HEK293T (cell line): ENCODE data around the gene FARP1.

ENCODE experiments used
- CTCF ChIA-PET: fragments of 350-600 bp; formaldehyde crosslinking; extraction: SDS; loops from one replicate; lab custom pipeline; 2021; ENCODE audit warnings: antibody characterized with exemption, inconsistent platforms; lab: Yijun Ruan, JAX
- POLR2A ChIA-PET: fragments of 350-600 bp; formaldehyde crosslinking; extraction: SDS; loops from one replicate; lab custom pipeline; 2020; ENCODE audit warnings: antibody characterized with exemption, inconsistent platforms; lab: Yijun Ruan, JAX
- DNase-seq: peaks from one replicate; pipeline ENCODE4 v3.0.0; 2012; ENCODE audit warnings: mixed read lengths; ENCODE audit errors: extremely low spot score
- ARNT ChIP-seq: fragments of 450-650 bp; IDR thresholded peaks from 2 replicates; pipeline ENCODE4 v1.6.1; 2017; ENCODE audit warnings: mild to moderate bottlenecking
- BHLHE40 ChIP-seq: fragments of 450-650 bp; IDR thresholded peaks from 2 replicates; pipeline ENCODE4 v1.6.1; 2016; ENCODE audit warnings: mild to moderate bottlenecking, moderate library complexity, borderline replicate concordance
- CTBP1 ChIP-seq: fragments of 450-650 bp; IDR thresholded peaks from 2 replicates; pipeline ENCODE4 v1.6.1; 2016; ENCODE audit warnings: borderline replicate concordance
- ELF4 ChIP-seq: fragments of 450-650 bp; IDR thresholded peaks from 2 replicates; pipeline ENCODE4 v1.6.1; 2017; ENCODE audit warnings: antibody characterized with exemption
- FOXA1 ChIP-seq: fragments of 450-650 bp; IDR thresholded peaks from 2 replicates; pipeline ENCODE4 v1.6.1; 2016; ENCODE audit warnings: mild to moderate bottlenecking
- FOXK2 ChIP-seq: fragments of 450-650 bp; IDR thresholded peaks from 2 replicates; pipeline ENCODE4 v1.6.1; 2016; ENCODE audit warnings: mild to moderate bottlenecking
- FOXM1 ChIP-seq: fragments of 450-650 bp; IDR thresholded peaks from 2 replicates; pipeline ENCODE4 v1.6.1; 2017; ENCODE audit warnings: mild to moderate bottlenecking, borderline replicate concordance
- HDGF ChIP-seq: fragments of 450-650 bp; IDR thresholded peaks from 2 replicates; pipeline ENCODE4 v1.6.1; 2017; ENCODE audit warnings: antibody characterized with exemption, borderline replicate concordance
- L3MBTL2 ChIP-seq: fragments of 450-650 bp; conservative IDR thresholded peaks from 2 replicates; pipeline ENCODE4 v1.6.1; 2016; ENCODE audit warnings: mild to moderate bottlenecking
- LEF1 ChIP-seq: fragments of 450-650 bp; IDR thresholded peaks from 2 replicates; pipeline ENCODE4 v1.6.1; 2017; ENCODE audit warnings: mild to moderate bottlenecking, borderline replicate concordance
- NFRKB ChIP-seq: fragments of 450-650 bp; IDR thresholded peaks from 2 replicates; pipeline ENCODE4 v1.6.1; 2016; ENCODE audit warnings: mild to moderate bottlenecking, moderate library complexity
- SP1 ChIP-seq: fragments of 450-650 bp; IDR thresholded peaks from 2 replicates; pipeline ENCODE4 v1.6.1; 2017
- SUZ12 ChIP-seq: fragments of 450-650 bp; IDR thresholded peaks from 2 replicates; pipeline ENCODE4 v1.6.1; 2016; ENCODE audit warnings: mild to moderate bottlenecking
- TARDBP ChIP-seq: fragments of 450-650 bp; IDR thresholded peaks from 2 replicates; pipeline ENCODE4 v1.6.1; 2016
- ZNF384 ChIP-seq: fragments of 450-650 bp; IDR thresholded peaks from 2 replicates; pipeline ENCODE4 v1.6.1; 2016
- TF ChIP-seq, protein P1 (sequence below): fragments of 450-650 bp; IDR thresholded peaks from 2 replicates; pipeline ENCODE4 v1.6.1; 2016

FARP1 gene

DNA sequence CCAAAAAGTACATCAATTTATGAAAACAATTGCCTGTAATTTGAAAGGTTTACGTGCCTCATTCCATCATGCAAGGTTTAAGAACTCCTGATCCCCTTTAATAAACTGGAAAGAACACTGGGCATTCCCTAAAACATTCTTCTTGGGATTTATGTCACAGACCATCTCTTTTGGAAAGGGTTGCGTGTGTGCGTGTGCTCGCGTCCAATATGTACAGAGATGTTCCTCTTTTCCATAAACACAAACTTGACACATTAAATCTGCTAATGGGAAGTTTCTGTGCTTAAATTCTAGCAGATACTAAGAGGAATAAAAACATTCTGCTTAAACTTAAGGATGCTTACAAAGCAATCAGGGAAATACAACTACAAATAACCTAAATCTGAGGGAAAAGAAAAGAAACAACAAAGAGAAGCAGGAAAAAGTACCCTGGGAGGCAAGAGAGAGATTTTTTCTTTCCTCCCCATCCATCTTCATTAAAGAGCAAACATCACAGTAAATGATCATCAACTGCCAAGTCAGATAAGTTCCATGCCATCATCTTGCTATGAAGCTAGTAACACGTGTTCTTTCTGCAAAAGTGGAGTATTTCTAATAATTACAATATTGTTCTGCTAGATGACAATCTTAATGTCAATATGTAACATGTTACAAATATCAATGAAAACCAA lies 350.3 kb downstream of the FARP1 start:
- TF ChIP-seq FOXK2, result no peak
- TF ChIP-seq, protein P1, sequence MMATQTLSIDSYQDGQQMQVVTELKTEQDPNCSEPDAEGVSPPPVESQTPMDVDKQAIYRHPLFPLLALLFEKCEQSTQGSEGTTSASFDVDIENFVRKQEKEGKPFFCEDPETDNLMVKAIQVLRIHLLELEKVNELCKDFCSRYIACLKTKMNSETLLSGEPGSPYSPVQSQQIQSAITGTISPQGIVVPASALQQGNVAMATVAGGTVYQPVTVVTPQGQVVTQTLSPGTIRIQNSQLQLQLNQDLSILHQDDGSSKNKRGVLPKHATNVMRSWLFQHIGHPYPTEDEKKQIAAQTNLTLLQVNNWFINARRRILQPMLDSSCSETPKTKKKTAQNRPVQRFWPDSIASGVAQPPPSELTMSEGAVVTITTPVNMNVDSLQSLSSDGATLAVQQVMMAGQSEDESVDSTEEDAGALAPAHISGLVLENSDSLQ, result no peak
- no peak for TF ChIP-seq ELF4
- no peak for TF ChIP-seq LEF1
- no peak for TF ChIP-seq FOXM1
- TF ChIP-seq L3MBTL2, result no peak
- TF ChIP-seq HDGF, result no peak
- no peak for TF ChIP-seq NFRKB
- no peak for TF ChIP-seq SP1
- TF ChIP-seq TARDBP, result no peak
- no peak for TF ChIP-seq CTBP1
- TF ChIP-seq SUZ12, result no peak
- TF ChIP-seq BHLHE40, result no peak
- TF ChIP-seq ZNF384, result no peak
- CTCF ChIA-PET, result interaction anchor here (0.7 kb wide), 1 partner anchor 88 kb away, joined by 6 read pairs; no protein-coding TSS in a partner anchor
- POLR2A ChIA-PET, result no interaction called here
- no peak for DNase-seq

DNA sequence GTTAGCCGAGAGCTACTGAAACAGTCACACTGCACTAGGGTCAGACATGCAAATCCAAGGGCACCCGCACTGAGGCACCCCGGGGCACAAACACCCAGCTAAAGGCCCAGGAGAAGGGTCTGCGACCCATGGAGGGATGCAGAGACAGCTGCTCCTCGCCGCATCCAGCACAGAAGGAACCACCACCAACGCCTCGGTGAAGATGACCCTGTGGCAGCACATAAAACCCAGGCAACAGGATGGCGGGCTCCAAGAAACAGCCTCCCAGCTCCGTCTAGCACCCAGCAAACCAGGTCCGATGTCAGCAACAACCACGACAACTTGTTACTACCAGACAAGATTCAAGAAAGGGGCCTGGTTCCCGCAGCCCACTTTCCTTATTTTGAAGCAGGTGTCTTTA lies 351.9 kb downstream of the FARP1 start:
- POLR2A ChIA-PET, result interaction anchor here (2.2 kb wide), 1 partner anchor 10 kb away, joined by 7 read pairs; no protein-coding TSS in a partner anchor

DNA sequence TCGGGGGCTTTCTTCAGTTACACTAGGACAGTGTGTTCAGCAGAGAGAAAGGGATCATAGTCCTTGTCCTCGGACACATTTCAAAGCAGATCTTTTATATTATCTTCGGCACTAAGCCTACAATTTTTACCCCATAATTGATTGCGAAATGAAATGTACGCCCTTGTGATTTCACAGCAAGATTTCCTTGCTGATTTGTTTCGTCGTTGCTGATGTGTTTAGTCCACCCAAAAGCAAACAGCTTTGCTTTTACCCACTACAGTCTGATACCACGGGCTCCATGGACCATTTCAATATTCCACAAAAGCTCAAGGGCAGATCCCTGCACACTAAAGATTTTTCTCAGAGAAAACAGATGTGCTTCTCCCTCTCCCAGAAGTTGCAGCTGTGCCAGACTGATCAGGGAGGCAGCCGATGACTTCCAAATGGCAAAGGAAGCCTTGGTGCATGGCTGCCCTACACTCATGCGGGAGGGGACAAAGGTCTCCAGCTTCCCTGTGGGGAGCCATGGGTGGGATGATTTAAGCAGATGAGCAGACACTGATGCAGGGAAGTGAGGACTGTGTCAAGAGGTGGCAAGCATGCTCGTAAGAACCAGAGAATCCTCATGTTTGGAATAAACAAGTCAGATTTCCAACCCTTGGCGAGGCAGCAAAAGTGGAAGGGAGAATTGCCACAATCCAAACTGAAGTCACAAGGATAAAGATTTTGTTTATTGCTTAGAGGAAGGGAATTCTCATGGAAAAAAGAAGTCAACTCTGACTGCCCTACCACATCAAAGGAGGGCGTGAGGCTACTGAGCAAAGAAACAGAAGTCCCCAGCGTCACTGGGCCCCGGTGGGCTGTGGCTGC lies 353.0 kb downstream of the FARP1 start:
- no peak for DNase-seq
- POLR2A ChIA-PET, result interaction anchor here (2.2 kb wide), 1 partner anchor 11 kb away, joined by 7 read pairs; no protein-coding TSS in a partner anchor
- CTCF ChIA-PET, result no interaction called here
- TF ChIP-seq, protein P1, result no peak
- TF ChIP-seq LEF1 (no peak), BHLHE40 (no peak), ELF4 (no peak), SUZ12 (no peak), NFRKB (no peak), SP1 (no peak), ZNF384 (no peak), CTBP1 (no peak), FOXM1 (no peak), FOXK2 (no peak), TARDBP (no peak), HDGF (no peak), FOXA1 (no peak), ARNT (no peak), L3MBTL2 (no peak)

More for the DNA sequence above, 351.9 kb downstream of the FARP1 start:
- CTCF ChIA-PET, result no interaction called here
- DNase-seq, result no peak
- TF ChIP-seq HDGF, result no peak
- no peak for TF ChIP-seq NFRKB
- no peak for TF ChIP-seq FOXA1
- TF ChIP-seq, protein P1, result no peak
- no peak for TF ChIP-seq CTBP1
- TF ChIP-seq ARNT, result no peak
- TF ChIP-seq SP1, result no peak
- no peak for TF ChIP-seq L3MBTL2
- TF ChIP-seq FOXK2, result no peak
- TF ChIP-seq ELF4, result no peak
- TF ChIP-seq BHLHE40, result no peak
- TF ChIP-seq TARDBP, result no peak
- no peak for TF ChIP-seq ZNF384
- TF ChIP-seq SUZ12, result no peak
- TF ChIP-seq LEF1, result no peak

DNA sequence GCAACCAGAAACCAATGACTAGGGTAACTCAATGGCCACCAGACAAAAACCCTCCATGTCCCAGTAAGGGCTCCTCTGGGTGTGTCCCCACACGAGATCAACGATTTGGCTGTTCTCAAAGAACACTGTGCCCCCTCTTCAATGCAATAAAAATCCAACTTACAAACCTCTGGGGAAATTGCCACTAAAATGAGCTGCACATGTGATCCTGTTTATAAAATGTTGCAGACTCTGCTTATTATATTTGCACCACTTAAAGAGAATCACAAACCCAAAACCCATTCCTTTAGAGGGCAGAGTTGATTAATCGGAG lies 353.5 kb downstream of the FARP1 start:
- ChIA-PET POLR2A (no interaction called here), CTCF (no interaction called here)
- no peak for TF ChIP-seq ELF4
- no peak for TF ChIP-seq SUZ12
- TF ChIP-seq, protein P1, result no peak
- no peak for TF ChIP-seq TARDBP
- no peak for TF ChIP-seq SP1
- no peak for TF ChIP-seq ARNT
- TF ChIP-seq FOXK2, result no peak
- TF ChIP-seq LEF1, result no peak
- no peak for DNase-seq

DNA sequence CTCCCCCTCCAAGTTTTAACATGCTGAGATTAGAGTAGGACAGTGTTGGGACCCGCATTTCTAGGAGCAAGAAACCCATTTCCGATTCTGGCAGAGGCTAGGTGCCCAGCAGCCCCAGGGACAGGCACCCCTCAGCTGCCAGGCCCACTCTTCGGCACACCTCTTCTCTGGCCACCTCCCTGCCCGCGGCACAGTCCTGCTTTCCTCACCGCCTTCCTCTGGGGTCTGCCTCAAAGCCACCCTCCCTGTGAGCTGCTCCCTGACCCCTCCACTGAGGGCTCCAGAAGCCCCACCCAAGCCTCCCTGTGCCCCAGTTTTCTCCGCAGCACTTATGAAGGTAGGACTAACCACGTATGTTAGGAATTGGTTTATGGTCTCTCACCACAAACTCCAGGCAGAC lies 354.1 kb downstream of the FARP1 start:
- POLR2A ChIA-PET, result no interaction called here
- DNase-seq, result no peak
- TF ChIP-seq FOXA1, result no peak
- TF ChIP-seq TARDBP, result no peak
- TF ChIP-seq SUZ12, result no peak
- no peak for TF ChIP-seq BHLHE40
- TF ChIP-seq ELF4, result no peak
- TF ChIP-seq L3MBTL2, result no peak
- no peak for TF ChIP-seq CTBP1
- no peak for TF ChIP-seq ZNF384
- no peak for TF ChIP-seq NFRKB
- TF ChIP-seq ARNT, result no peak
- no peak for TF ChIP-seq FOXK2
- TF ChIP-seq, protein P1, result no peak
- TF ChIP-seq HDGF, result no peak
- no peak for TF ChIP-seq FOXM1
- TF ChIP-seq LEF1, result no peak
- no peak for TF ChIP-seq SP1
- CTCF ChIA-PET, result no interaction called here
